A549 (cell line): Measurements from ENCODE around the gene MYF5. TPM values are rescaled to one million over a fixed set of nuclear protein-coding genes. Genes with fewer than 3 reads are reported as not detected.
A peak's percentile ranks its signal among the peaks of the same experiment; 100 is the strongest.
"Not testable (repeated sequence)": the region's sequence is repeated elsewhere in the genome, so short reads cannot be mapped to it uniquely, and the experiment has no call there.

Experiments used
- ATAC-seq, 2 experiments: fragments of 200-7000 bp in 1 of 2; fragments of >200 bp in 1 of 2; cut with Nextera tagmentation in 1 of 2; cut with Tn5 transposase in 1 of 2; 3 replicates each; pipeline versions ENCODE4 v1.8.0 to v1.9.1; 2018 to 2020; ENCODE audit warnings: mild to moderate bottlenecking in 1 of 2, moderate library complexity in 1 of 2
- CTCF ChIA-PET: fragments of 300-600 bp; sonication (Branson Sonifier 250); formaldehyde crosslinking; extraction: SDS; loops from one replicate; lab custom pipeline; 2021; ENCODE audit warnings: antibody characterized with exemption, inconsistent platforms; lab: Yijun Ruan, JAX
- POLR2A ChIA-PET: fragments of 350-600 bp; formaldehyde crosslinking; extraction: SDS; loops from one replicate; lab custom pipeline; 2021; ENCODE audit warnings: antibody characterized with exemption, inconsistent platforms; lab: Yijun Ruan, JAX
- DNase-seq, 2 experiments: peaks; one replicate each; pipeline versions ENCODE4 v3.0.0 to v3.0.0-alpha.2; 2011 to 2016; ENCODE audit warnings: low read depth in 1 of 2, low spot score in 1 of 2
- FAIRE-seq: peaks from 2 replicates; lab custom pipeline; 2011; peaks lifted over from hg19 to GRCh38; lab: Jason Lieb, UNC
- H3K27ac ChIP-seq, 2 experiments: fragments of >200 bp; sonication (Bioruptor Twin); formaldehyde crosslinking; 3 replicates each; pipeline ENCODE4 v1.5.1; 2016 to 2017
- H3K4me1 ChIP-seq: fragments of >200 bp; sonication (Bioruptor Twin); formaldehyde crosslinking; 3 replicates; pipeline ENCODE4 v1.6.1; 2016
- H3K4me2 ChIP-seq: fragments of >200 bp; sonication (Bioruptor Twin); formaldehyde crosslinking; 3 replicates; pipeline ENCODE4 v1.6.1; 2016
- H3K4me3 ChIP-seq: fragments of >200 bp; sonication (Bioruptor Twin); formaldehyde crosslinking; 3 replicates; pipeline ENCODE4 v1.5.1; 2016
- H3K9me3 ChIP-seq: fragments of >200 bp; sonication (Bioruptor Twin); formaldehyde crosslinking; 3 replicates; pipeline ENCODE4 v1.6.1; 2016
- CBX2 ChIP-seq: fragments of 200-600 bp; sonication (generic); IDR thresholded peaks from 2 replicates; pipeline ENCODE4 v1.6.1; 2016; ENCODE audit warnings: low read depth, mild to moderate bottlenecking, borderline replicate concordance
- CBX8 ChIP-seq: fragments of 200-600 bp; sonication (generic); IDR thresholded peaks from 2 replicates; pipeline ENCODE4 v1.6.1; 2016
- CHD2 ChIP-seq: fragments of 150-350 bp; IDR thresholded peaks from 2 replicates; pipeline ENCODE4 v1.6.1; 2014; ENCODE audit warnings: low read length; ENCODE audit not compliant: partially characterized antibody
- CTCF ChIP-seq: fragments of >200 bp; sonication (Bioruptor Twin); formaldehyde crosslinking; IDR thresholded peaks from 3 replicates; pipeline ENCODE4 v1.5.1; 2016
- FOXS1 ChIP-seq: fragments of 250-450 bp; sonication (Bioruptor Pico); IDR thresholded peaks from 2 replicates; pipeline ENCODE4 v1.5.0; 2020; ENCODE audit warnings: mild to moderate bottlenecking, moderate library complexity
- HEYL ChIP-seq: fragments of 250-450 bp; sonication (Bioruptor Pico); IDR thresholded peaks from 2 replicates; pipeline ENCODE4 v1.8.0; 2021; ENCODE audit warnings: mild to moderate bottlenecking, moderate library complexity
- HOXB13 ChIP-seq: fragments of 250-450 bp; sonication (Bioruptor Pico); IDR thresholded peaks from 2 replicates; pipeline ENCODE4 v1.5.0; 2020; ENCODE audit warnings: low read depth, mild to moderate bottlenecking, moderate library complexity
- HOXB5 ChIP-seq: fragments of 250-450 bp; sonication (Bioruptor Pico); IDR thresholded peaks from 2 replicates; pipeline ENCODE4 v1.5.0; 2020; ENCODE audit warnings: mild to moderate bottlenecking, moderate library complexity
- KDM5A ChIP-seq: fragments of 200-600 bp; sonication (generic); IDR thresholded peaks from 2 replicates; pipeline ENCODE4 v1.6.1; 2016; ENCODE audit warnings: antibody characterized with exemption, mild to moderate bottlenecking
- MAFK ChIP-seq: fragments of 450-650 bp; IDR thresholded peaks from 2 replicates; pipeline ENCODE4 v1.6.1; 2014; ENCODE audit not compliant: partially characterized antibody
- MYC ChIP-seq: IDR thresholded peaks from 2 replicates; pipeline ENCODE4 v1.6.1; 2012; ENCODE audit warnings: mild to moderate bottlenecking, inconsistent platforms, low read length, improper control_type of control experiment, borderline replicate concordance
- NR3C1 ChIP-seq: fragments of >200 bp; sonication (Bioruptor Twin); formaldehyde crosslinking; IDR thresholded peaks from 3 replicates; pipeline ENCODE4 v1.6.1; 2017
- PHF8 ChIP-seq: fragments of 200-600 bp; sonication (generic); IDR thresholded peaks from 2 replicates; pipeline ENCODE4 v1.6.1; 2016; ENCODE audit warnings: low read depth, mild to moderate bottlenecking, antibody characterized with exemption, moderate library complexity, borderline replicate concordance
- POLR2A ChIP-seq: IDR thresholded peaks from 2 replicates; pipeline ENCODE4 v1.6.1; 2012; ENCODE audit warnings: mild to moderate bottlenecking, low read length
- RAD21 ChIP-seq, 2 experiments: fragments of >200 bp in 1 of 2; sonication (Bioruptor Twin) in 1 of 2; formaldehyde crosslinking in 1 of 2; IDR thresholded peaks in 1 of 2; conservative IDR thresholded peaks in 1 of 2; 2 replicates in 1 of 2; 3 replicates in 1 of 2; pipeline ENCODE4 v1.6.1; 2012 to 2018; ENCODE audit warnings: inconsistent platforms in 1 of 2
- RFX5 ChIP-seq: fragments of 450-650 bp; IDR thresholded peaks from 2 replicates; pipeline ENCODE4 v1.7.1; 2014; ENCODE audit warnings: antibody characterized with exemption, mild to moderate bottlenecking, moderate library complexity
- SMC3 ChIP-seq: fragments of >200 bp; sonication (Bioruptor Twin); formaldehyde crosslinking; IDR thresholded peaks from 3 replicates; pipeline ENCODE4 v1.6.1; 2018; ENCODE audit warnings: inconsistent platforms
- TP53 ChIP-seq: fragments of 250-450 bp; sonication (Bioruptor Pico); IDR thresholded peaks from 2 replicates; pipeline ENCODE4 v1.5.0; 2021; ENCODE audit warnings: mild to moderate bottlenecking, moderate library complexity
- ZNF302 ChIP-seq: fragments of 250-450 bp; sonication (Bioruptor Pico); IDR thresholded peaks from 2 replicates; pipeline ENCODE4 v1.9.0; 2021; ENCODE audit warnings: inconsistent platforms, mild to moderate bottlenecking, moderate library complexity
- ZSCAN20 ChIP-seq: fragments of 250-450 bp; sonication (Bioruptor Pico); IDR thresholded peaks from 2 replicates; pipeline ENCODE4 v1.8.0; 2022; ENCODE audit warnings: mild to moderate bottlenecking, moderate library complexity
- WGBS: methylation state at CpG from one replicate; pipeline ENCODE4 v1.1.6; 2017; ENCODE audit errors: missing lambda C conversion rate; 5-methylcytosine and 5-hydroxymethylcytosine counted together
- polyA minus RNA-seq: library from RNA; depleted of rRNA, polyadenylated mRNA; stranded (reverse); fragments of >200 nt; gene quantifications from 2 replicates; pipeline ENCODE4 v1.2.3, GENCODE V29; 2011; rRNA and poly(A)+ RNA removed
- polyA plus RNA-seq, 4 experiments: library from polyadenylated mRNA; depleted of rRNA in 3 of 4; stranded (reverse); fragments of >200 nt; fragmentation: RNase III in 1 of 4; extraction: RNeasy Plus Mini Kit Qiagen cat#74134 plus additional on column Dnase treatment in 1 of 4; gene quantifications; 2 replicates in 3 of 4; 3 replicates in 1 of 4; pipeline ENCODE4 v1.2.3, GENCODE V29; 2011 to 2017
- TF ChIP-seq, protein P1 (sequence below): fragments of 250-450 bp; sonication (Bioruptor Pico); IDR thresholded peaks from 2 replicates; pipeline ENCODE4 v1.5.0; 2020; ENCODE audit warnings: low read depth, mild to moderate bottlenecking, moderate library complexity
- TF ChIP-seq, protein P2 (sequence below): IDR thresholded peaks from 2 replicates; pipeline ENCODE4 v1.6.1; 2012

The MYF5 gene
- polyA plus RNA-seq (2011; rRNA removed) (not detected in 2 replicates), polyA plus RNA-seq (2017; fragmentation: RNase III; extraction: RNeasy Plus Mini Kit Qiagen cat#74134 plus additional on column Dnase treatment) (not detected in 3 replicates), polyA minus RNA-seq (not detected in 2 replicates)
- polyA plus RNA-seq (2012; cell fraction: cytosol; rRNA removed) = not detected in 2 replicates
- not detected in 2 replicates for polyA plus RNA-seq (2012; cell fraction: nucleus; rRNA removed)

- Histone ChIP-seq H3K4me2 (no peak within 1 kb of the TSS), H3K27ac (no peak within 1 kb of the TSS), H3K4me3 (no peak within 1 kb of the TSS), H3K9me3 (no peaks in the 10 kb centered on the region), H3K4me1 (no peaks in the 10 kb centered on the region)
- POLR2A ChIA-PET = no interaction called here
- ATAC-seq (no peak), DNase-seq (no peak), FAIRE-seq (no peak)
- CTCF ChIA-PET = no interaction called here
- 78% methylated on average over 45 of the region's 45 CpGs for WGBS
- TF ChIP-seq, protein P1, sequence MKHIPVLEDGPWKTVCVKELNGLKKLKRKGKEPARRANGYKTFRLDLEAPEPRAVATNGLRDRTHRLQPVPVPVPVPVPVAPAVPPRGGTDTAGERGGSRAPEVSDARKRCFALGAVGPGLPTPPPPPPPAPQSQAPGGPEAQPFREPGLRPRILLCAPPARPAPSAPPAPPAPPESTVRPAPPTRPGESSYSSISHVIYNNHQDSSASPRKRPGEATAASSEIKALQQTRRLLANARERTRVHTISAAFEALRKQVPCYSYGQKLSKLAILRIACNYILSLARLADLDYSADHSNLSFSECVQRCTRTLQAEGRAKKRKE (CRISPR knock-in tag) = no peak
- TF ChIP-seq MYC = no peak
- TF ChIP-seq FOXS1 (CRISPR knock-in tag) = no peak
- TF ChIP-seq NR3C1 = no peak
- no peak for TF ChIP-seq CTCF
- TF ChIP-seq CBX8 = no peak
- TF ChIP-seq, protein P2, sequence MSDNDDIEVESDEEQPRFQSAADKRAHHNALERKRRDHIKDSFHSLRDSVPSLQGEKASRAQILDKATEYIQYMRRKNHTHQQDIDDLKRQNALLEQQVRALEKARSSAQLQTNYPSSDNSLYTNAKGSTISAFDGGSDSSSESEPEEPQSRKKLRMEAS = no peak
- no peak for TF ChIP-seq POLR2A
- no peak for TF ChIP-seq MAFK
- TF ChIP-seq RAD21 (conservative IDR thresholded peaks at IDR 0.05 in 1 of 2, IDR thresholded peaks at IDR 0.05 in 1 of 2) = no peak
- no peak for TF ChIP-seq ZSCAN20 (CRISPR knock-in tag)
- no peak for TF ChIP-seq TP53
- no peak for TF ChIP-seq PHF8
- TF ChIP-seq HOXB13 = no peak
- TF ChIP-seq CBX2 = no peak
- no peak for TF ChIP-seq SMC3
These were observed at the start of gene MYF5 for GRCh38 chr12:80716696-80717469. MYF5 (plus strand) TSS chr12:80716912; CDS start chr12:80717064, 152 bp downstream.

- Histone ChIP-seq H3K4me1 (no peaks in the 10 kb centered on the region), H3K4me3 (no peak overlapping the region), H3K4me2 (no peak overlapping the region), H3K27ac (no peak overlapping the region), H3K9me3 (no peaks in the 10 kb centered on the region)
- no peak for TF ChIP-seq PHF8
- no peak for TF ChIP-seq POLR2A
- no peak for TF ChIP-seq CHD2
- no peak for TF ChIP-seq KDM5A
- no peak for TF ChIP-seq TP53
- TF ChIP-seq, protein P2 = no peak
- no peak for TF ChIP-seq RFX5
- no peak for TF ChIP-seq HEYL
- no peak for TF ChIP-seq HOXB5
- no peak for TF ChIP-seq ZNF302
- CTCF ChIA-PET = no interaction called here
- FAIRE-seq (no peak), ATAC-seq (no peak), DNase-seq (no peak)
- POLR2A ChIA-PET = no interaction called here
- 58% methylated on average over 5 of the region's 5 CpGs for WGBS
These were observed 46.5 kb upstream of the MYF5 start for GRCh38 chr12:80670214-80670613.

- H3K4me1 ChIP-seq, POLR2A ChIA-PET, CTCF ChIA-PET, H3K27ac ChIP-seq, H3K4me2 ChIP-seq, H3K4me3 ChIP-seq, H3K9me3 ChIP-seq, ATAC-seq, FAIRE-seq: not testable (repeated sequence)
- 67% methylated on average over 12 of the region's 13 CpGs for WGBS
- peak in 1 of 2 experiments; percentile 3 for DNase-seq
These were observed 40.6 kb upstream of the MYF5 start for GRCh38 chr12:80676042-80676636.
